HepG2 (cell line): ENCODE results near the gene KCNG4. TPM values are rescaled to one million over a fixed set of nuclear protein-coding genes. Genes with fewer than 3 reads are reported as not detected.

Experiments
- ATAC-seq: fragments of 200-7000 bp; cut with Tn5 transposase; 3 replicates; pipeline ENCODE4 v1.9.1; 2020; ENCODE audit warnings: mild to moderate bottlenecking, moderate library complexity
- BruUV-seq: library from RNA; stranded (reverse); fragments of 400-500 nt; replicated peaks from 2 replicates; lab custom pipeline; 2021; lab: Mats Ljungman, UMichigan
- CTCF ChIA-PET: fragments of 300-600 bp; formaldehyde crosslinking; extraction: SDS; loops from one replicate; lab custom pipeline; 2021; ENCODE audit warnings: low total read pairs, inconsistent platforms, low intra/inter-chr PET ratio; lab: Yijun Ruan, JAX
- POLR2A ChIA-PET: fragments of 350-600 bp; sonication (Branson Sonifier 250); formaldehyde crosslinking; loops from one replicate; lab custom pipeline; 2020; ENCODE audit warnings: antibody characterized with exemption, inconsistent platforms; lab: Yijun Ruan, JAX
- DNase-seq: peaks from one replicate; pipeline ENCODE4 v3.0.0-alpha.2; 2015; ENCODE audit warnings: low spot score
- FAIRE-seq: peaks from 3 replicates; lab custom pipeline; 2011; peaks lifted over from hg19 to GRCh38; lab: Jason Lieb, UNC
- H2AFZ ChIP-seq: one replicate; pipeline ENCODE4 v1.6.1; 2011; ENCODE audit warnings: low read length, inconsistent platforms
- H3K27ac ChIP-seq: fragments of 300-600 bp; 3 replicates; pipeline ENCODE4 v1.8.0; 2011; ENCODE audit warnings: mixed run types, mild to moderate bottlenecking, mixed read lengths, low read length, inconsistent platforms; ENCODE audit not compliant: insufficient read depth; ENCODE audit errors: extremely low read length
- H3K27me3 ChIP-seq, 2 experiments: fragments of 200-600 bp in 1 of 2; 2 replicates in 1 of 2; 3 replicates in 1 of 2; pipeline versions ENCODE4 v1.6.0 to v1.8.0; 2011; ENCODE audit warnings: low read length in 2 of 2, mild to moderate bottlenecking in 2 of 2, moderate library complexity in 2 of 2, inconsistent platforms in 1 of 2; ENCODE audit not compliant: insufficient read depth in 2 of 2, control insufficient read depth in 1 of 2
- H3K36me3 ChIP-seq, 2 experiments: fragments of 200-600 bp in 1 of 2; replicated peaks in 1 of 2; 2 replicates in 1 of 2; 3 replicates in 1 of 2; pipeline versions ENCODE4 v1.5.1 to v1.8.0; 2011; ENCODE audit warnings: low read length in 2 of 2, inconsistent platforms in 1 of 2; ENCODE audit not compliant: insufficient read depth in 2 of 2, control insufficient read depth in 1 of 2
- H3K4me1 ChIP-seq: 2 replicates; pipeline ENCODE4 v1.5.1; 2012; ENCODE audit warnings: low read length, inconsistent platforms; ENCODE audit not compliant: insufficient read depth
- H3K4me2 ChIP-seq: 2 replicates; pipeline ENCODE4 v1.6.0; 2011; ENCODE audit warnings: low read depth, low read length, inconsistent platforms
- H3K4me3 ChIP-seq, 3 experiments: fragments of 200-600 bp in 1 of 3; sonication (generic), shearing (Covaris generic) in 1 of 3; replicated peaks in 1 of 3; 2 replicates each; pipeline ENCODE4 v1.5.1; 2011 to 2016; ENCODE audit warnings: low read length in 3 of 3, inconsistent platforms in 2 of 3, low read depth in 2 of 3, mild to moderate bottlenecking in 2 of 3, control low read depth in 1 of 3, mixed read lengths in 1 of 3; ENCODE audit not compliant: insufficient read depth in 1 of 3
- H3K79me2 ChIP-seq: one replicate; pipeline ENCODE4 v1.6.1; 2011; ENCODE audit warnings: low read length, inconsistent platforms; ENCODE audit not compliant: insufficient read depth
- H3K9ac ChIP-seq: 2 replicates; pipeline ENCODE4 v1.6.0; 2011; ENCODE audit warnings: mild to moderate bottlenecking, low read depth, low read length, inconsistent platforms; ENCODE audit not compliant: insufficient read depth
- H3K9me3 ChIP-seq: 2 replicates; pipeline ENCODE4 v1.5.1; 2012; ENCODE audit warnings: mild to moderate bottlenecking, low read length
- H4K20me1 ChIP-seq: 2 replicates; pipeline ENCODE4 v1.6.0; 2011; ENCODE audit warnings: inconsistent platforms, mild to moderate bottlenecking, low read length, moderate library complexity; ENCODE audit not compliant: insufficient read depth
- ATF7 ChIP-seq, 2 experiments: fragments of 450-650 bp in 1 of 2; sonication (generic) in 1 of 2; formaldehyde crosslinking in 1 of 2; IDR thresholded peaks; 2 replicates each; pipeline versions ENCODE4 v1.4.0 to v1.6.1; 2016 to 2020; ENCODE audit warnings: antibody characterized with exemption in 1 of 2, mild to moderate bottlenecking in 1 of 2, missing genetic modification reagents in 1 of 2
- JUND ChIP-seq: sonication (generic); formaldehyde crosslinking; IDR thresholded peaks from 2 replicates; pipeline ENCODE4 v1.8.0; 2022; ENCODE audit warnings: mild to moderate bottlenecking, missing genetic modification reagents
- KAT7 ChIP-seq: IDR thresholded peaks from 2 replicates; pipeline ENCODE4 v1.6.1; 2018; ENCODE audit warnings: borderline replicate concordance, missing compliant biosample characterization
- MLLT10 ChIP-seq: sonication (generic); formaldehyde crosslinking; IDR thresholded peaks from 2 replicates; pipeline ENCODE4 v1.4.0; 2020; ENCODE audit warnings: missing genetic modification reagents
- MTA1 ChIP-seq: sonication (generic); formaldehyde crosslinking; IDR thresholded peaks from 2 replicates; pipeline ENCODE4 v1.4.0; 2020; ENCODE audit warnings: missing genetic modification reagents, mild to moderate bottlenecking, borderline replicate concordance
- NFYB ChIP-seq: sonication (generic); formaldehyde crosslinking; IDR thresholded peaks from 2 replicates; pipeline ENCODE4 v1.4.0; 2020; ENCODE audit warnings: missing genetic modification reagents
- RFX3 ChIP-seq: IDR thresholded peaks from 2 replicates; pipeline ENCODE4 v1.6.1; 2016; ENCODE audit warnings: missing biosample characterization, missing genetic modification reagents
- STAT5B ChIP-seq: sonication (generic); formaldehyde crosslinking; IDR thresholded peaks from 2 replicates; pipeline ENCODE4 v1.4.0; 2020; ENCODE audit warnings: missing genetic modification reagents
- SUZ12 ChIP-seq: fragments of 150-350 bp; IDR thresholded peaks from 2 replicates; pipeline ENCODE4 v1.6.1; 2014; ENCODE audit warnings: low read depth, low read length
- ZBTB39 ChIP-seq: sonication (generic); formaldehyde crosslinking; IDR thresholded peaks from 2 replicates; pipeline ENCODE4 v1.5.0; 2020; ENCODE audit warnings: missing genetic modification reagents
- ZNF33A ChIP-seq: sonication (generic); formaldehyde crosslinking; IDR thresholded peaks from 2 replicates; pipeline ENCODE4 v1.5.1; 2020; ENCODE audit warnings: missing genetic modification reagents, mild to moderate bottlenecking, moderate library complexity, borderline replicate concordance
- ZNF646 ChIP-seq: sonication (generic); formaldehyde crosslinking; IDR thresholded peaks from 2 replicates; pipeline ENCODE4 v1.9.0; 2021; ENCODE audit warnings: mild to moderate bottlenecking, missing genetic modification reagents
- ZNF652 ChIP-seq: IDR thresholded peaks from 2 replicates; pipeline ENCODE4 v1.6.1; 2016; ENCODE audit warnings: low read depth, borderline replicate concordance
- ZNF788 ChIP-seq: sonication (generic); formaldehyde crosslinking; IDR thresholded peaks from 2 replicates; pipeline ENCODE4 v1.5.0; 2020; ENCODE audit warnings: mild to moderate bottlenecking, missing genetic modification reagents, borderline replicate concordance
- WGBS: methylation state at CpG from one replicate; pipeline ENCODE4 v1.1.6; 2017; ENCODE audit warnings: low lambda C conversion rate; 5-methylcytosine and 5-hydroxymethylcytosine counted together
- in situ Hi-C: cut with HindIII; loops from 2 replicates; pipeline ENCODE4 v1.10.0; 2017; ENCODE audit warnings: low pct_unique_long_range_greater_than_20kb; ENCODE audit not compliant: extremely low pct_ligation_motif_present
- intact Hi-C: fragments of 100-400 bp; cut with micrococcal nuclease; formaldehyde crosslinking; loops from one replicate; pipeline ENCODE4 v1.10.0; 2022; ENCODE audit not compliant: unreplicated experiment
- polyA plus RNA-seq, 8 experiments: library from polyadenylated mRNA; depleted of rRNA in 3 of 8; stranded (reverse) in 7 of 8; unstranded in 1 of 8; fragments of >200 nt; fragmentation: Illumina TruSeq in 4 of 8; extraction: Trizol in 4 of 8; gene quantifications; 2 replicates each; pipeline versions ENCODE4 v1.2.1 to v1.2.3, GENCODE V29; 2011 to 2016; ENCODE audit warnings: low read depth in 4 of 8, missing spikeins in 1 of 8, mixed read lengths in 1 of 8; ENCODE audit not compliant: insufficient read depth in 1 of 8
- total RNA-seq, 5 experiments: library from RNA; depleted of rRNA; stranded (reverse); fragments of >200 nt; fragmentation: Illumina TruSeq; extraction: Trizol; gene quantifications; 2 replicates each; pipeline ENCODE4 v1.2.3, GENCODE V29; 2016; ENCODE audit warnings: low read depth in 1 of 5

Gene KCNG4
- total and polyA plus RNA-seq, 2 of the 13 experiments (the other 11 are each of a cell fraction or from before 2014, with no cell fraction given): not detected

GRCh38 chr16:84278968-84279367 is 39.2 kb upstream of the KCNG4 start:
- Histone ChIP-seq H3K9ac (no peak overlapping the region), H3K36me3 (no peaks in the 10 kb centered on the region), H3K27ac (no peak overlapping the region), H4K20me1 (no peaks in the 10 kb centered on the region; the same call in 1 of the 2 replicates), H3K27me3 (peaks cover 2 to 56% of the 10 kb centered on the region in 2 experiments; a peak in 3 of 5 replicates), H3K4me1 (peaks cover 5% of the 10 kb centered on the region), H3K9me3 (no peaks in the 10 kb centered on the region), H3K79me2 (no peaks in the 10 kb centered on the region), H3K4me3 (no peak overlapping the region), H3K4me2 (no peak overlapping the region)
- no peak for ATAC-seq
- intact Hi-C loops: no loop called here
- FAIRE-seq: no peak
- ChIA-PET POLR2A (no interaction called here), CTCF (interaction anchor here (3.6 kb wide), 1 partner anchor 205 kb away, joined by 62 read pairs; no protein-coding TSS in a partner anchor)
- DNase-seq: no peak
- WGBS: 35% methylated on average over 6 of the region's 6 CpGs
- in situ Hi-C loops: loop anchor here (5.0 kb wide), 1 partner anchor 203 kb away; no protein-coding TSS in a partner anchor
- BruUV-seq: no TSS peak
- TF ChIP-seq ZNF33A (CRISPR knock-in tag) (no peak), SUZ12 (no peak), ZNF646 (CRISPR knock-in tag) (no peak), KAT7 (CRISPR knock-in tag) (no peak), ZNF652 (CRISPR knock-in tag) (no peak), STAT5B (CRISPR knock-in tag) (no peak), ZNF788 (CRISPR knock-in tag) (no peak), ZBTB39 (CRISPR knock-in tag) (no peak), JUND (CRISPR knock-in tag) (no peak), MLLT10 (CRISPR knock-in tag) (no peak), MTA1 (CRISPR knock-in tag) (no peak), RFX3 (CRISPR knock-in tag) (no peak), ATF7 (IDR thresholded peaks at IDR 0.05) (no peak), ATF7 (CRISPR knock-in tag; IDR thresholded peaks at IDR 0.05) (no peak), NFYB (no peak)
- TF ChIP-seq, all 625 proteins: peak for 0
- H2AFZ ChIP-seq: no peak overlapping the region
